KOPT-K1 (cell line): ENCODE results near the gene CYB5R2.

Experiments used
- H3K27ac ChIP-seq: fragments of 200-600 bp; sonication (generic); 2 replicates; pipeline ENCODE4 v1.5.1; 2016; ENCODE audit warnings: antibody characterized with exemption, mild to moderate bottlenecking, low read depth, low read length; ENCODE audit not compliant: poor library complexity, severe bottlenecking
- H3K36me3 ChIP-seq: fragments of 200-600 bp; sonication (generic); 2 replicates; pipeline ENCODE4 v1.5.1; 2017; ENCODE audit warnings: antibody characterized with exemption, mild to moderate bottlenecking, low read length, moderate library complexity; ENCODE audit not compliant: insufficient read depth
- H3K9me3 ChIP-seq: fragments of 200-600 bp; sonication (generic); 2 replicates; pipeline ENCODE4 v1.5.1; 2017; ENCODE audit warnings: antibody characterized with exemption, low read length, mild to moderate bottlenecking; ENCODE audit not compliant: insufficient read depth, poor library complexity, severe bottlenecking

The CYB5R2 gene

GRCh38 chr11:7672960-7673723 is at the start of gene CYB5R2:
CYB5R2 (minus strand) TSS chr11:7673500; CDS start chr11:7672825, 675 bp downstream.
- Histone ChIP-seq H3K36me3 (no peaks in the 10 kb centered on the region), H3K27ac (no peak within 1 kb of the TSS)

GRCh38 chr11:7714786-7715185 is 41.5 kb upstream of the CYB5R2 start:
- H3K27ac ChIP-seq: no peak overlapping the region
- H3K36me3 ChIP-seq: no peaks in the 10 kb centered on the region
- no peaks in the 10 kb centered on the region for H3K9me3 ChIP-seq

More at GRCh38 chr11:7672960-7673723, at the start of gene CYB5R2:
- H3K9me3 ChIP-seq: no peaks in the 10 kb centered on the region

GRCh38 chr11:7706377-7706776 is 33.1 kb upstream of the CYB5R2 start, which contains the start of gene OVCH2:
OVCH2 (minus strand) TSS chr11:7706477; CDS start chr11:7706394, 83 bp downstream.
- Histone ChIP-seq H3K36me3 (no peaks in the 10 kb centered on the region), H3K9me3 (no peaks in the 10 kb centered on the region), H3K27ac (no peak within 1 kb of the TSS)

- Histone ChIP-seq H3K27ac (no peak overlapping the region), H3K36me3 (no peaks in the 10 kb centered on the region), H3K9me3 (no peaks in the 10 kb centered on the region)
Measured at GRCh38 chr11:7703740-7704139, 30.4 kb upstream of the CYB5R2 start.

GRCh38 chr11:7696424-7696823 is 23.1 kb upstream of the CYB5R2 start:
- H3K27ac ChIP-seq: no peak overlapping the region
- no peaks in the 10 kb centered on the region for H3K9me3 ChIP-seq
- no peaks in the 10 kb centered on the region for H3K36me3 ChIP-seq

- H3K27ac ChIP-seq: no peak overlapping the region
- no peaks in the 10 kb centered on the region for H3K9me3 ChIP-seq
- no peaks in the 10 kb centered on the region for H3K36me3 ChIP-seq
Measured at GRCh38 chr11:7694235-7694634, 20.9 kb upstream of the CYB5R2 start.

- H3K27ac ChIP-seq: no peak overlapping the region
- no peaks in the 10 kb centered on the region for H3K9me3 ChIP-seq
- H3K36me3 ChIP-seq: no peaks in the 10 kb centered on the region
Measured at GRCh38 chr11:7692426-7692825, 19.1 kb upstream of the CYB5R2 start.

- H3K9me3 ChIP-seq: no peaks in the 10 kb centered on the region
- H3K36me3 ChIP-seq: no peaks in the 10 kb centered on the region
- no peak overlapping the region for H3K27ac ChIP-seq
Measured at GRCh38 chr11:7691759-7692350, 18.6 kb upstream of the CYB5R2 start.

GRCh38 chr11:7690648-7691047 is 17.3 kb upstream of the CYB5R2 start:
- Histone ChIP-seq H3K36me3 (no peaks in the 10 kb centered on the region), H3K27ac (no peak overlapping the region), H3K9me3 (no peaks in the 10 kb centered on the region)

- H3K9me3 ChIP-seq: no peaks in the 10 kb centered on the region
- no peak overlapping the region for H3K27ac ChIP-seq
- no peaks in the 10 kb centered on the region for H3K36me3 ChIP-seq
Measured at GRCh38 chr11:7689239-7689638, 15.9 kb upstream of the CYB5R2 start.

GRCh38 chr11:7688238-7688826 is 15.0 kb upstream of the CYB5R2 start:
- Histone ChIP-seq H3K9me3 (no peaks in the 10 kb centered on the region), H3K27ac (no peak overlapping the region), H3K36me3 (no peaks in the 10 kb centered on the region)

GRCh38 chr11:7687386-7687785 is 14.1 kb upstream of the CYB5R2 start:
- H3K36me3 ChIP-seq: no peaks in the 10 kb centered on the region
- no peaks in the 10 kb centered on the region for H3K9me3 ChIP-seq
- H3K27ac ChIP-seq: no peak overlapping the region

- Histone ChIP-seq H3K36me3 (no peaks in the 10 kb centered on the region), H3K27ac (no peak overlapping the region), H3K9me3 (no peaks in the 10 kb centered on the region)
Measured at GRCh38 chr11:7686761-7687160, 13.5 kb upstream of the CYB5R2 start.

GRCh38 chr11:7683571-7683970 is 10.3 kb upstream of the CYB5R2 start:
- Histone ChIP-seq H3K9me3 (no peaks in the 10 kb centered on the region), H3K36me3 (no peaks in the 10 kb centered on the region), H3K27ac (no peak overlapping the region)

- H3K27ac ChIP-seq: no peak overlapping the region
- no peaks in the 10 kb centered on the region for H3K36me3 ChIP-seq
- no peaks in the 10 kb centered on the region for H3K9me3 ChIP-seq
Measured at GRCh38 chr11:7677796-7678201, 4.5 kb upstream of the CYB5R2 start.
